Esophagus mucosa (tissue), 1 donor: ENCODE results near the gene GGA2. TPM values are rescaled to one million over a fixed set of nuclear protein-coding genes. Genes with fewer than 3 reads are reported as not detected.
"Not testable (repeated sequence)": the region's sequence is repeated elsewhere in the genome, so short reads cannot be mapped to it uniquely, and the experiment has no call there.

Experiments
- ATAC-seq: fragments of 200-7000 bp; cut with Tn5 transposase; one replicate; pipeline ENCODE4 v1.9.1; 2020
- total RNA-seq: library from RNA; stranded (reverse); gene quantifications from one replicate; pipeline ENCODE4 v1.2.4, GENCODE V29; 2023
- donor health status: DM: yes; HTN: yes; CAD: no.

GGA2 gene
- total RNA-seq, 1 donor from 2014 or later = 24.6 TPM

- no peak for ATAC-seq
Measured at GRCh38 chr16:23523876-23524385, 13.6 kb upstream of the GGA2 start.

- ATAC-seq = no peak
Measured at GRCh38 chr16:23523321-23523720, 13.0 kb upstream of the GGA2 start.

DNA sequence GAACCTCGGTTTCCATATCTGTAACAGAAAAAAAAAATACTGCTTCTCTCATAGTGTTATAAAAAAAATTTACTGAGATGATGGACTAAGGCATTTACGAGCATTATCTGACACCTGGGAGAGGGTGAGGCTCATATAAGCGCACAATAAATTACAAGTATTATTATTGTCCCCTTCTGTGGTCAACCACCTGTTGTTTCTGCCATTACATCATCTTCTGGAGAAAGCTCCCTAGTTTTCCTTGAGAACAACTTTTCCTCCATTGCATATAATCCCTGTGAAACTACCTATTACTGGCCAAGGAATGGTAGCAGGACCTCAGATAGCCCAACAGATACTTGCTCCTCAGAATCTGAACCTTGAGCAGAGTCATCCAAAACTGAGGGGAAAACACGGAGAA lies 11.7 kb upstream of the GGA2 start:
- no peak for ATAC-seq

DNA sequence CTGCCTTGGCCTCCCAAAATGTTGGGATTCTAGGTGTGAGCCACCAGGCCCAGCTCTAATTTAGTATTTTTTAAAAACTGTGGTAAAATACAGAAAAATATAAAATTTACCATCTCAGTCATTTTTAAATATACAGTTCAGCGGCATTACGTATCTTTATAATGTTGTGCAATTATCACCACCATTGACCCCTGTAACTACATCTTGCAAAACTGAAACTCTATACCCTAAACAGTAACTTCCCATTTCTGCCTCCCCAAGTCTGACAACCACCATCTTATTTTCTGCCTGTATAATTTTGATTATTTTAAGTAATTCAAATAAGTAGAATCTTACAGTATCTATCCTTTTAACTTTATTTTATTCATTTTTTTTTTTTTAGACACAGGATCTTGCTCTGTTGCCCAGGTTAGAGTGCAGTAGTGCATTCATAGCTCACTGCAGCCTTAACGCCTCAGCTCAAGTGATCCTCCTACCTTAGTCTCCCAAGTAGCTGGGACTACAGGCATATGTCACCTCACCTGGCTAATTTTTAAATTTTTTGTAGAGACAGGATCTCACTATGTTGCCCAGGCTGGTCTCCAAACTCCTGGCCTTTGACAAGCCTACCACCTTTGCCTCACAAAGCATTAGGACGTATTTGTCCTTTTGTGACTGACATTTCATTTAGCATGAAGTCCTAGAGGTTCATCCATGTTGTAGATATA lies 10.9 kb upstream of the GGA2 start:
- ATAC-seq = no peak

GRCh38 chr16:23520500-23520899 lies 10.2 kb upstream of the GGA2 start:
- ATAC-seq = no peak

DNA sequence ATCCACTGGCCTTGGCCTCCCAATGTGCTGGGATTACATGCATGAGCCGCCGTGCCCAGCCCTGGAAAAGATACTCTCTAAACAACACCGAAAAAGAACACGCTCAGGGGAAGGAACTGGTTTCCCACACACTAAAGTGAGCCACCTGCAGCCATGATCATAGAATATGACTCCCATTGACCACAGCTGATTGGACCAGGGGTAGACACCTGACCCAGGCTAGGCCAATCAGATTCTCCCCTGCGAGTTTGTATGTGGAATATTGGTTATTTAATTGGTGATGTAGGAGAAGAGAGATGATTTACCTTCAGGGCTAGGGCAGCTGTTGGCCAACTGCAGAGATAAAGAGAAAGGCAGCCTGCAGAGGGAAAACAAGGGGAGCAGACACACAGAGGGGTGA lies 9.0 kb upstream of the GGA2 start:
- ATAC-seq = no peak

GRCh38 chr16:23518435-23518891 lies 8.2 kb upstream of the GGA2 start:
- ATAC-seq = no peak

GRCh38 chr16:23516366-23517137 lies 6.3 kb upstream of the GGA2 start:
- peak; percentile 56 for ATAC-seq

- no peak for ATAC-seq
Measured at GRCh38 chr16:23515881-23516280, 5.6 kb upstream of the GGA2 start.

DNA sequence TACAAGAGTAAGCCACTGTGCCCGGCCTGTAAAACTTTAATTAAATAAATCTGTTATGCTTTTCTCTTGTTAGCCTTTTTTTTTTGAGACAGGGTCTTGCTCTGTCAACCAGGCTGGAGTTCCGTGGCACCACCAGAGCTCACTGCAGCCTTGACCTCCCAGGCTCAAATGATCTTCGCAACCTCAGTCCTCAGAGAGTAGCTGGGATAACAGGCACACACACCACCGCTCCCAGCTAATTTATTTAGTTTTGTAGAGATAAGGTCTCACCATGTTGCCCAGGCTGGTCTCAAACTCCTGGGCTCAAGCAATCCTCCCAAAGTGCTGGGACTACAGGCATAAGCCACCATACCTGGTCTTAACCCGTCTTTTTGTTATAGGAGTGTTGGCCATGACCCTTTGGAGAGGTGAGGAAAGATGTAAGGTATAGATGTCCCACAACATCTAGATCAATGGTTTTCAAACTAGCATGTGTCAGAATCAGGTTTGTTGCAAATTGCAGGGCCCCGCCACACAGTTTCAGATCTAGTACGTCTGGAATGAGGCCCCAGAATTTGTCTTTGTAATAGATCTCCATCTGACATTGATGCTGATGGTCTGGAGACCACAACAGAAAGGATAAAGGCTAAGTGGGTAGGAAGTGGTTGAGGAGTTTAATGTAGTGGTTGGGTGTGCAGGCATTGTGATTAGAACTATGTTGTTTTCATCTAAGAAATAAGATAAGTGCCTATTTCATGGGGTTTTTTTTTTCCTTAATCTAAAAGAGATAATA lies 4.3 kb upstream of the GGA2 start:
- ATAC-seq = no peak

GRCh38 chr16:23512168-23512695 lies 1.9 kb upstream of the GGA2 start:
- no peak for ATAC-seq

DNA sequence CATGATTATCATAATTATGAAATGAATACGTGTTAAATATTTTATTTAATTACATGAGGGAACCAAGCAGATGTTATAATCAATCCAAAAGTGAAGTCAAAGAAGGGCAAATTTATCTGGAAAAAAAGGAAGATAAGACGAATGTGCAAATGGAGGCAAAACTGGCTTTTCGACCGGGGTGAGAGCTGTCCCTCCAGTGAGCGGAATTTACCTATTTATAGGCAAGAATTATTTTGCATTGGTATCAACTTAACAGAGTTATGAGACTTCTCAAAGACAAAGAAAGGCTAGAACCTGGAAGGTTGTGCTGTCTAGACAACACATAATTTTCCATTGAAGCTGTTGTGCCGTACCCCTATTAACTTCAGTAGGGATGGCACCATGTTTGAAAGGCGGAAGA lies 1.4 kb upstream of the GGA2 start:
- no peak for ATAC-seq

DNA sequence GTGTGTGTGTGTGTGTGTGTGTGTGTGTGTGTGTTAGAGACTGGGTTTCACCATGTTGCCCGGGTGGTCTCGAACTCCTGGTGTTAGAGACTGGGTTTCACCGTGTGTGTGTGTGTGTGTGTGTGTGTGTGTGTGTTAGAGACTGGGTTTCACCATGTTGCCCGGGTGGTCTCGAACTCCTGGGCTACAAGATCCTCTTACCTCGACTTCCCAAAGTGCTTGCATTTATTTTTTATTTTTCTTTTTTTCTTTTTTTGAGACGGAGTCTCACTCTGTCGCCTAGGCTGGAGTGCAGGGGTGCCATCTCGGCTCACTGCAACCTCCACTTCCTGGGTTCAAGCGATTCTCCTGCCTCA lies 599 bp upstream of the GGA2 start:
- ATAC-seq = not testable (repeated sequence)

- ATAC-seq = peak; percentile 36
Measured at GRCh38 chr16:23509782-23510163, 521 bp downstream of the GGA2 start.

- no peak for ATAC-seq
Measured at GRCh38 chr16:23509441-23509754, 896 bp downstream of the GGA2 start.

DNA sequence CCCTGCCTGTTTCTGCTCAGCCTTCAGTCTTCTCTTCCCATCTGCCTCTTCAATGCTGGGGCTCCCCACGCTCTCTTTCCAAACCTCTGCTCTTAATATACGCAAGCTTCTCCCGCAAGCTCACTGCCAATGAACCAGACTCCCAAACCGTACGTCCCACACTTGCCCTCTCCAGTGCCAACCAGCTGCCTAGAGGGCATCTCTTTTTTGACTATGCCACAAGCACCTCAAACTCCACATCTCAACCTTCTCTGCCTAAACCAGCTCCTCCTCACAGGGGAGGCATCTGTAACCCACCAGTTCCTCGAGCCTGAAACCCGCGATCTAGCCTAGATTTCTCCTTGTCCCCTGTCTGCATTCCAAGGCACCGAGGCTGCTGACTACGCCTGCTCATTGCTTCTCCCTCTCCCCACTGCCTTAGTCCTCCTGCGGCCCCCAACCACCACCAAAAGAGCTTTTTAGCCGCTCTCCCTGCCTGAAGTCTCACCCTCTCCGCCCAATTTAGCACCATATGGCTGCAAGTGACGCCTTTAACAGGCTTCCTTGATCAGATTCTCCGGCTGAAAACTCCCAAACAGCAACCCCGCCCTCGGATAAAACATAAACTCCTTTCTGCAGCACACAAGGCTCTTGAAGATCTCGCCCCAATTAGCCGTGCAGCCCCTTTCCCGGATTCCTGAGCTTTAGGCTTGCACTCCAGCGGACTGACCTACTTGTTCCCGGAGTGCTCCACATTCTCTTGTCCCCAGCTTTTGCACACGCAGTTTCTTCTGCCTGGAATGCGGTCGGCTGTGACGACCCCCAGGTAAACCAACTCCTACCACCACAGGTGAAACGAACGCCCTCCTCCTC lies 1.5 kb downstream of the GGA2 start:
- no peak for ATAC-seq

DNA sequence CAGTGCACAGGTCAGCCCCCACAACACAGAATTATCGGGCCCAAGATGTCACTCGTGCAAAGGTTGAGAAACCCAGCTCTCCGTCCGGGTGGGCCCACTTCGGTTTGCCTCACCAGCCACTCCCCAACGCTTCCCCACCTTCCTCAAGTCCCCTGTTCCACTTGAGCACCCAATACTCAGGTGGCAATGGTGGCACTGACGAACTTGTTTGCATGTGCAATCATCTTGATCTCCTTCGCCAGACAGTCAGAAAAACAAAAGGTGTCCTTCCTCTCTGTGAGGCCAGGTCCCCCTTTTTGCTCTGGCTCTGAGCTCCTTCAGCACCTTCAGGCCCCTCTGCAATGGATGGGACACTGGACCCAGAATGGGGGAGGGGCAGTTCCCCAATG lies 3.7 kb downstream of the GGA2 start:
- ATAC-seq = no peak

- no peak for ATAC-seq
Measured at GRCh38 chr16:23505671-23506605, 4.4 kb downstream of the GGA2 start.

GRCh38 chr16:23505180-23505665 lies 5.1 kb downstream of the GGA2 start:
- no peak for ATAC-seq

GRCh38 chr16:23504453-23505179 lies 5.7 kb downstream of the GGA2 start:
- ATAC-seq = peak; percentile 64
